HuH-7.5 (cell line): ENCODE data around the gene TK1.
"Not testable (repeated sequence)": the region's sequence is repeated elsewhere in the genome, so short reads cannot be mapped to it uniquely, and the experiment has no call there.

ENCODE experiments used
- DNase-seq: peaks from one replicate; pipeline ENCODE4 v3.0.0; 2011; ENCODE audit warnings: low spot score

TK1 gene

DNA sequence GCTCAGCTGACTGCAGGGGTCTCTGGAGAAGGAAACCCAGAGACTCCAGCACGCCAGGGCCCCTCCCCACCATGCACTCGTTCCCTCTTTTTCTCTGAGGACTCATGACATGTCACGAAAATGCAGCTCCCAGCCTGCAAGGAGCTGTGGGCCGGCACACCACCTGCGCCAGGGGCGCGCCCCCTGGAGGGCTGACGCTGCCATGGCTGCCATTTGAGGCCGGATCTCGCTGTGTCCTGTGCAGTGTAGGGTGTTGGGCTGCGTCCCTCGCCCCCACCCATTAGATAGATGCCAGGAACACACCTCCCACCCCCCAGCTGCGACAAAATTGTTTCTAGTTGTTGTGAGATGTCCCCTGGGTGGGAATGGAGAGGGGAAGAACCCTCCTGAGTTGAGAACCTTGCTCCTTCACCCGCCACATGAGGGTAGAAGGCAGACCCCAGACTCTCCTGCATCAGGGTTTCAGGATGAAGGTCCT is 10.3 kb downstream of the TK1 start:
- DNase-seq, result no peak

DNA sequence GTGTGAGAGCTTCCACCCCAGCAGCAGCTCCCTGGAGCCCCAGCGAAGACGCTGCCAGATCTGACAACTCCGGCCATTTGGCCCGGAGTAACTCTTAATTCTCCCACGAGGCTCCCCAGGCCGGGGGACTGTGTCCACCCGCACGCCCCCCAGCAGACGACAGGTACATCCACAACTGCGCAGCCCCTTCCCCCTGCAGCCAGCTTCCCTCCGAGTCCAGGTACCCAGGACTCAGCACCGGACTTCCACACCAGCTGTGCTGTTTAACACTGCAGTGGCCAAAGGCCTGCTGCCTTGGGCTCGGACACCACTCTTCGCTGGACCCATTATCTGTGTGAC is 11.2 kb downstream of the TK1 start:
- no peak for DNase-seq

DNA sequence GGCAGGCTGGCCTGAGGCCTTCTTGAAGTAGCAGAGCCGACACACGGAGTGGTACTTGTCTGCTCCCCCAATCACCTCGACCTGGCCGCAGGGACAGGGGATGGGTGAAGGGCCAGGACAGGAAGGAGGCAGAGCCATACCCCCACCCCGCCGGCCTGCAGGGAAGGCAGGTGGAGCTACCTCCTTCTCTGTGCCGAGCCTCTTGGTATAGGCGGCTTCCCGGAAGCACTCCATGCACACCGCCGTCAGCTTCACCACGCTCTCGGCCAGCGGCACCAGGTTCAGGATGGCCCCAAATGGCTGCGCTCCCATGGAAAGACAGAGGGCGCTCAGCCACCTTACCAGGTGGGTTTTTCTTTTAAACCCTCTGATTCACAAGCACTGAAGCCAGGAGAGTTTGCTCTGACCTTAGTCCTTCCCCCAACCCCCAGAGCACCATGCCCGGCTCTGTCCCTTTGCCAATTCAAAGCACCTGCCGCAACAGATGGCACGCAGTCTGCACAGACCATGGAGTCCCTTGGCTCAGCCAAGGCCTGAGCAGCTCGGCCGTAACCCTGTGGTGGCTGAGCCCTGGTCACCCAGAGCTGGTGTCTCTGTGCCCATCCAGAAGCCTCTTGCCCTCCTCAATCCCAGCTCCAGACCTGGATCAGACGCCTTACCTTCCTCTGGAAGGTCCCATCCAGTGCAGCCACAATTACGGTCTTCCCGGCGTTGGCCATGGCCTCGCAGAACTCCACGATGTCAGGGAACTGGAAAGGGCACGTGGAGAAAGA is 11.8 kb downstream of the TK1 start:
- DNase-seq, result no peak

DNA sequence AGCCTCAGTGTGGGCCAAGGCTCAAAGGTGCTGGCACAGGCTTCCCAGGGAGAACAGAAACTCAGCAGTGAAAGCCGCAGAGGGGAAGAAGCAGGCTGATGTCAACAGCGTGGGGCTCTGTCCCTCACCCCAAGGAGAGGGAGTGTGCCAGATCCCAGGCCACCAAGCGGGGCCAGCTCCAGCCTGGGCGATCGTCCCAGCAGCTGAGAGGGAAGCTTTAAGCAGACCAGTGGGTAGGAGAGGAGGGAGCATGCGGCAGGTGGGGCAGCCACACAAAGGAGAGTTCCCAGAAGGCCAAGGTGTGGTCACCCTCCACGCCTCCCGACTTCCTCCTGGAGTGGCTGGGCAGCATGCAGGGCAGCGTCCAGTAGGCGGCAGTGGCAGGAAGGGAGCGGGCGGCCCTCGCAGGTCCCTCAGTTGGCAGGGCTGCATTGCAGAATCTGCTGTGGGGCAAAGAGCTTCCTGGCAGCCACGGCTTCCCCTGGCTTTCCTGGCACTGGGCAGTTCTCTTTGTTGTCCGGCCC is 12.4 kb downstream of the TK1 start:
- no peak for DNase-seq

DNA sequence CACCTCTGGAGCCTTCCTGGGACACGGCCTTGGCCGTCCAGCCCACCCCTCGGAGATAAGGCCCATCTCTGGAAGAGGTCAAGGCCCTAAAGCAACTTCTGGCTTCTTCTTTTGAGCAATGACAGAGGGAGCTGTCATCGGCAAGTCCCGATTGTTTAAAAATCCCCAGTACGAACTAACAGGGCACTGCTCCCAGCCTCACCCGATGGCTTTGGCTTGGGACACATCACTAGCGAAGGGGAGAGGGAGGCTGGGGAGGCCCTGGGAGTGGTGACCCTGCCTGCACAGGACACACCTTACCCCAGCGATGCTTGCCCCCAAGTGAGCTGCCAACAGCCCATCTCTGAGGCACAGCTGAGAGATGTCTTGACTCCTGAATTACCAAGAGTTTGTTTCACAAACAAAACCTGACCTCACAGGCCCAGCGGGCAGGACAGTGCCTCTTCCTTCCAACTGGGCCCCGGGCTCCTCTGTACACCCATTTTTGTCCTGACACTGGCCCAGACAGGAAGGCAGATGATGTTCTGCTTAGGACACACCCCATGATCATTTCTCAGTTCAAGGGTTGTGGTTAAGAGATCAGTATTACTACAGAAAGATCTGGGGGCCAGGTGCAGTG is 13.6 kb downstream of the TK1 start:
- no peak for DNase-seq

DNA sequence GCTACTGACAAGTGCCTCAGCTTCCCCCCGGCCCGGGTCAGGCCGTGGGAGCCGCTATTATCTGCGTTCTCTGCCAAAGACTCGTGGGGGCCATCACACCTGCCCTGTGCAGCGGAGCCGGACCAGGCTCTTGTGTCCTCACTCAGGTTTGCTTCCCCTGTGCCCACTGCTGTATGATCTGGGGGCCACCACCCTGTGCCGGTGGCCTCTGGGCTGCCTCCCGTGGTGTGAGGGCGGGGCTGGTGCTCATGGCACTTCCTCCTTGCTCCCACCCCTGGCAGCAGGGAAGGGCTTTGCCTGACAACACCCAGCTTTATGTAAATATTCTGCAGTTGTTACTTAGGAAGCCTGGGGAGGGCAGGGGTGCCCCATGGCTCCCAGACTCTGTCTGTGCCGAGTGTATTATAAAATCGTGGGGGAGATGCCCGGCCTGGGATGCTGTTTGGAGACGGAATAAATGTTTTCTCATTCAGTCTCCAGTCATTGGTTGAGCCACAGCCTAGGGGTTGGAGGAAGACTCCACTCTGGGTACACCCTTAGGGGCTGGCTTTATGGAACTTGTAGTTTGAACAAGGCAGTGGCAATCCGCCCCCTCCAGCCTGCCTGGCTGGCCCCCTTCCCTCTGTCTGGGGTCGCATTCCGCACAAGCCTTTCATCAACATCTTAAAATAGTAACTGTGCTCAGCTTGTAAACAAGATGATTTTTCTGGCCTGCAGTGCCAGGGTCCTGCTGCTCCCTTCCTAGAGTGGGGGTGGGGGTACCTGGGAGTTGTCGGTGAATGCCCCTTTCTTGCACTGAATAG is 14.4 kb downstream of the TK1 start:
- DNase-seq, result no peak

DNA sequence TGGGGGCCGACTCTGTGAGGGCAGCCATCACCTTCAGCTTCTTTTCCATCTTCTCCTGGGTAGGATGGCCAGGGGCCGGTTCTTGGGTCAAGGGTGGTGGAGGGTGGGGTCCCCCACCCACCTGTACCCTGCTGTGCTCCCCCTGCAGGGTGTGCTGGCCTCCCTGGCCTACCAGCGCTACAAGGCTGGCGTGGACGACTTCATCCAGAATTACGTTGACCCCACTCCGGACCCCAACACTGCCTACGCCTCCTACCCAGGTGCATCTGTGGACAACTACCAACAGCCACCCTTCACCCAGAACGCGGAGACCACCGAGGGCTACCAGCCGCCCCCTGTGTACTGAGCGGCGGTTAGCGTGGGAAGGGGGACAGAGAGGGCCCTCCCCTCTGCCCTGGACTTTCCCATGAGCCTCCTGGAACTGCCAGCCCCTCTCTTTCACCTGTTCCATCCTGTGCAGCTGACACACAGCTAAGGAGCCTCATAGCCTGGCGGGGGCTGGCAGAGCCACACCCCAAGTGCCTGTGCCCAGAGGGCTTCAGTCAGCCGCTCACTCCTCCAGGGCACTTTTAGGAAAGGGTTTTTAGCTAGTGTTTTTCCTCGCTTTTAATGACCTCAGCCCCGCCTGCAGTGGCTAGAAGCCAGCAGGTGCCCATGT is 15.1 kb downstream of the TK1 start:
- not testable (repeated sequence) for DNase-seq

DNA sequence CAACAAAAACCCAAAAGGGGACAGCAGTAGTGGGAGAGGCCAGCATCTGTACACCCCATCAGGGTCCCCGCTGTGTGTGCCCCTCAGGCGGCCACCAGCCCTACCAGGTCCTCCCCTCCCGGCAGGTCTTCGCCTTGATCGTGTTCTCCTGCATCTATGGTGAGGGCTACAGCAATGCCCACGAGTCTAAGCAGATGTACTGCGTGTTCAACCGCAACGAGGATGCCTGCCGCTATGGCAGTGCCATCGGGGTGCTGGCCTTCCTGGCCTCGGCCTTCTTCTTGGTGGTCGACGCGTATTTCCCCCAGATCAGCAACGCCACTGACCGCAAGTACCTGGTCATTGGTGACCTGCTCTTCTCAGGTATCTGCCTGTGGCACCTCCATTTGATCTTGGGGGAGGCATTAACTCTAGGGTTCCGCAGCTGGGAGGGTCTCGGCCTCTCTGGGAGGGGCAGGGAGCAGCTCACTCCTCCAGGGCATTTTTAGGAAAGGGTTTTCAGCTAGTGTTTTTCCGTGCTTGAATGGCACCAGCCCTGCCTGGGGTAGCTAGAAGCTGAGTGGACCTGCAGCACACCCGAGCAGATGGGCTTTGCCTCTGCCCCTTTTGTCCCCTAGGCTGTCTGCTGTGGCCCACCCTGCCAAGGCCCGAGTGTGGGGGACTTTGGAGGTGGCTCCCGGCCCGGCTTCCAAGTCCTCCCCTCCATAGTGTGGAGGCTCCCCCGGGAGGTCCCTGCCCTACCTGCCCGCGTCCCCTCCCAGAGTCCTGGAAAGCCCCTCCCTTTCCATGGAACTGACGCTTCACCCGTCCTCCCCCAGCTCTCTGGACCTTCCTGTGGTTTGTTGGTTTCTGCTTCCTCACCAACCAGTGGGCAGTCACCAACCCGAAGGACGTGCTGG is 15.9 kb downstream of the TK1 start:
- DNase-seq, result no peak

DNA sequence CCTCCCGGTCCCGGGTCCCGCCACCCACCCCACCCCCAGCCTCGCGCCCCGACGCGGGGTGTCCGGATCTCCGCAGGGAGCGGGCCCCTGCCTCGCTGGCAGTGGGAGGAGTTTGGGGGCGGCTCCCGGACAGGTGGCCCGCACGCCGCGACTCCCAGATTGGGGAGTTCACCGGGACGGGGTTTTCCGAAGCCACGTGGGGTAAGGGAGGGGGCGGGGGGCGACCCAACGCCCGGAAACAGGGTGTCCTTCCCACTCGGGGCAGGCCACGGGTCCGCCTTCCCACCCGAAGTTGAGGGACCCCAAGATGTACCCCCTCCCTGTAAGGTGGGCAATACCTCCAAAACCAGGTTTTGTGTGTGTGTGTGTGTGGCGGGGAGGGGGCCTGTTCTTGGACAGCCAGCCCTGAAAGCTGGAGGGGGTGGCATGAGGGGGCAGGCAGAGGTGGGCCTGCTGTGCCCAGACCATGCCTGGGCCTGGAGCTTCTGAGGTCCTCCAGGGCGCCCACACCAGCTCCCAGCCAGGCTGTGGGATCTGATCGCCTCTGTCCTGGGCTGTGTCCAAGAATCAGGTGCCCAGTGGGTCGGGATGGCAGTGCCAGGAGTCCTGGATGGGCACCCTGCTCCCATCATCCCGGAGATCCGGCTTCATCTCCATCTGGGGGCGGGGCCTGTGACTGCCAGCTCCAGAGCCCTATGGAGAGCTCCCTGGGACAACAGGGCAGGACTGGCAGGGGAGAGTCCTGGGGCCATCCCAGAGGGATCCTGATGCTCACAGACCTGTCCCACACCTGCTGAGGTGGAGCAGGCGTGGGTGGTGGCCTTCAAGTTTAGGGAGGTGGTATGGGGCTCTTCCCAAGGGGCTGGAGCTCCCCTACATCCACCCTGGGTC is 17.7 kb downstream of the TK1 start:
- DNase-seq, result peak; percentile 77

DNA sequence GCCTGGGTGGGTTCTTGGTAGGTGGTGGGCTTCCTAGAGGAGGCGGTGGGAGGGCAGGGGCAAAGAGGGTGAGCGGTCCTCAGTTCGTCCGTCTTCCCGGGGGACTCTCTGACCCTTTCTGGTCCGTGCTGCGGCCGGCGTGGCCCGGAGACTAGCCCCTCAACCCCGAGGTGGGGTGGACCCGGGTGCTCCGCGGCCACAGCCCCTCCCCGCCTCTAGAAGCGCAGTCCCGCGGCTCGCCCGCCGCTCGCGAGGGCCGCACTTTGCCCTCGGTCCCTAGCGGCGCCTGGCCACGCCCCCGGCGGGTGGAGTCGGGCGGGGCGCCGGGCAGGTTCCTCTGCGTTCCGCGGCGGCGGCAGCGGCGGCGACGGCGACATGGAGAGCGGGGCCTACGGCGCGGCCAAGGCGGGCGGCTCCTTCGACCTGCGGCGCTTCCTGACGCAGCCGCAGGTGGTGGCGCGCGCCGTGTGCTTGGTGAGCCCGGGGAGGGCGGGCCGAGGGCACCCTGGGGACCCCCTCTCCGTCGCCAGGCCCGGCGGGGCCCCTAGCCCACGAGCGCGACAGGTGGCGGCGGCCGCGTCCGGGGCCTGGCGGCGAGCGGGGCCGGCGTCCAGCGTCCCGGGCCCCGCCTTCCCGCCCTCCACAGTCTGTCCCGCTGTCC is 18.5 kb downstream of the TK1 start, which contains the start of gene SYNGR2:
Gene SYNGR2, plus strand, starts transcription at position 340 of the 661 bp plus-strand sequence. Its CDS starts 36 bp downstream, at position 376.
- DNase-seq, result peak; percentile 84

DNA sequence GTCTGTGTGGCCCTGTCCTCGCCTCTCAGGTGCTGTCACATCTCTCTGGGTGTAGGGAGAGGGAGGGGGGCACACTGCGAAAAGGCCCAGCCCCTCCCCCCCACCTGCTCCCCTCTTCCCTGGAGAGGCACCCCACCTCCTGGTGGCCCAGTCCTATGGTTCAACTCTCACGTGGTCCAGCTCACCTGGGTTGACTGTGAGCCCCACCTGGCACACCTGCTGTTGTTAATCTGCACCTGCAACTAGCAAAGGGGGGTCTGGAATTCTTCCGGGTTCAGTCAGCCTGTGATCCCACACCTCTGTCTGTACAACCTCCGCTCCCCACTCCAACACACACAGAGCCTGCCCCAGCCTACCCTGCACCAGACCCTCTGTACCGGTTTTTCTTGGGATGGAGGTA is 20.4 kb downstream of the TK1 start:
- DNase-seq, result no peak

DNA sequence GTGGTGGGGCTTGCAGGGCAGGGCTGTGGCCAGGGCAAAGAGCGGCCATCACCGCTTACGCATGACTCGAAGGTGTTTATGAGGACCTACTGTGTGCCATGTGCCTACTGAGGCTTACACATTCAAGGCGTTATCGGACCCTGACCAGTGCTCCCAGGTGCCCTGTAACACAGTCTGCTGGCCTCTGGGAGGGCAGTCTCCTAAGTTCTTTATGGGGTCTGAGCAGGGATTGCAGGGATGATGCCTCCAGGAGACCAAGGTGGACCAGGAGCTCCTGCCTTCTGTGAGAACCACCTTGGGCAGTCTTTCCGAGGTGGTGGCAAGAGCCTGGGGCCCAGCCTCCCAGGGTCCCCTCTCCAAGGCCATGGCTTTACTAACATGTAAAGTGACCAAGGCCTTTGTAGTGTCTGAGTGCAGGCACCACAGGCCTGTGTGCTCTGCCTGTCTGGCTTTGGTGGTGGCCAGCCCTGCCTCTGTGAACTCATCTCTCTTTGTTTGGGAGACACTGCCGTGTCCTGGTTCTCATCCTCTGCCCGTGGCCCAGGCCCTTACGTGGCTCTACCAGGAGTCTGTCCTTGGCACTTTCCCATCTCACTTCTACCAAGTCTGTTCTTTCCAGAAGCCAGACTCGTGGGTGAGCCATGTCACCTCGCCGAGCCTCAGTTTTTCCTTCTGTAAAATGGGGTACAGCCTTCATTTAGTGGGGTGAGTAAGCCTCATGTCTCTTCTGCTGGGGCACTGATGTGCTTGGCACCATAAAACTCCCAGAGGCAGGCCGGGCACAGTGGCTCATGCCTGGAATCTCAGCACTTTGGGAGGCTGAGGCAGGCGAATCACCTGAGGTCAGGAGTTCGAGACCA is 21.9 kb downstream of the TK1 start:
- no peak for DNase-seq

DNA sequence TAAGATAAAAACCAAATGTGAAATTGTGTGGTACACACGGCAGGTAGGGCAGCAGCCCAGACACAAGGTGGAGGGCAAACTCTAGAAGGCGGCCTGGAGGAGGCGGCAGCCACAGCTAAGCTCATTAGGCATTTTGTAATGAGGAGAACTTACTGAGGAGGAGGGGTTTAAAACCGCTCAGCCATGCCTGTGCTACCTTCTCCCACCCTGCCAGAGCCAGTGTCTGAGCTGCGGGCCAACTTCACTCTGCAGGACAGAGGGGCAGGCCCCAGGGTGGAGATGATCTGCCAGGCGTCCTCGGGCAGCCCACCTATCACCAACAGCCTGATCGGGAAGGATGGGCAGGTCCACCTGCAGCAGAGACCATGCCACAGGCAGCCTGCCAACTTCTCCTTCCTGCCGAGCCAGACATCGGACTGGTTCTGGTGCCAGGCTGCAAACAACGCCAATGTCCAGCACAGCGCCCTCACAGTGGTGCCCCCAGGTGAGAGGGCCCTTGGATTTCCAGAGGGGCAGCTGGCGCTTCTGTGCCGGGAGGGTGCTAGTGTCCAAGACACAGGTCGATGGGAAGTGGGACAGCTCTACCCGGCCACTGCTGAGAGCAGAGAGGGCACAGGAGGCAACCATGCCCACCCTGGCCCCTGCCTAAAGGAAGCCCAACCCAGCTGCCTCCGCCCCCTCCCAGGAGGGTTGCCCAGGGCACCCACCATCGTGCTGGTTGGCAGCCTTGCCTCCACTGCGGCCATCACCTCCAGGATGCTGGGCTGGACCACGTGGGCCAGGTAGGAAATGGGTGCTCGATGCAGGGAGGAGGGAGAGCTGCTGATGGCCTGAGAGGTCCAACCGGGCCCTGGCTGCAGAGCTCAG is 22.7 kb downstream of the TK1 start:
- DNase-seq, result no peak

DNA sequence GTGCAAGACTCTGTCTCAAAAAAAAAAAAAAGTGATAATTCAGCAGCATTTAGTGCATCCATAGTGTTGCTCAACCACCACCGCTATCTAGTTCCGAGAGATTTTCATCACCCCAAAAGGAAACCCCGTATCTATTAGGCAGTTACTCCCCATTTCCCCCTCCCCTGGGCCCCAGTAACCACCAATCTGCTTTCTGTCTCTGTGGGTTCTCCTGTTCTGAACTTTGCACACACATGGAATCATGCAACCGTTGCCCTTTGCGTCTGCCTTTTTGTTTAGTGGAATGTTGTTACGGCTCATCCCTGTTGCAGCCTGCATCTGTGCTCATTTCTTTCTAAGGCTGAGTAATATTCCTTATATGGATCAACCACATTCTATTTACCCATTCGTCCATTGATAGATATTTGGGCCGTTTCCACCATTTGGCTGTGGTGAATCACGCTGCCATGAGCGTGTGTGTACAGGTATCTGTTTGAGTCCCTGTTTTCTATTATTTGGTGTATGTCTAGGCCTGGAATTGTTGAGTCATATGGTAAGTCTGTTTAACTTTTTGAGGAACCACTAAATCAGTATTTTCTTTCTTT is 27.2 kb downstream of the TK1 start:
- no peak for DNase-seq

DNA sequence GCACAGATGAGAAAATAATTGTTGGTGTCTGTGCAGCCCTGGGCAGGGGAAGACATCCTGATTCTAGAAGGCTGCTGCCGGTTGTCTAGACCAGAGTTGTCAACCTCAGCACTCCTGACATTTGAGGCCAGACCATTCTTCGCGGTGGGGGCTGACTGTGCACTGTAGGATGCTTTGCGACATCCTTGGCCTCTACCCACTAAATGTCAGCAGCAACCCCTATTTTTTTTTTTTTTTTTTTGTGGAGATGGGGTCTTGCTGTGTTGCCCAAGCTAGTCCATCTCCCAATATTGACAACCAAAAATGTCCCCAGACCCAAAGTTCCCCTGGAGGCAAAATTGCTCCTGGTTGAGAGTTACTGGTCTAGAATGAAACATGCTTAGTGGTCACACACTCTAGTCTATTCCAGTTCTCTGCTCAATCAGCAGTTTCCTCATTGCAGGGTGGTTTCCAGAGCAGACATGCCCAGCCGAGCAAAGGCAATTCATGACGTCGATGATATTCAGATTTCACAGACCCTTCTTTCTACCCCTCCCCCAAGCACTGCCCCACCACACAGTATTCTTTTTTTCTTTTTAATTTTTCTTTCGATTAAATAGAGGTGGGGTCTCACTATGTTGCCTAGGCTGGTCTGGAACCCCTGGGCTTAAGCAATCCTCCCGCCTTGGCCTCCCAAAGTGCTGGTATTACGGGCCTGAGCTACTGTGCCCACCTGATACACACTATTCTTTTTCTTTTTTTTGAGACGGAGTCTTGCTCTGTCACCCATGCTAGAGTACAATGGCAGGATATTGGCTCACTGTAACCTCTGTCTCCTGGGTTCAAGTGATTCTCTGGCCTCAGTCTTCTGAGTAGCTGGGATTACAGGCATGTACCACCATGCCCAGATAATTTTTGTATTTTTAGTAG is 31.7 kb downstream of the TK1 start:
- no peak for DNase-seq

DNA sequence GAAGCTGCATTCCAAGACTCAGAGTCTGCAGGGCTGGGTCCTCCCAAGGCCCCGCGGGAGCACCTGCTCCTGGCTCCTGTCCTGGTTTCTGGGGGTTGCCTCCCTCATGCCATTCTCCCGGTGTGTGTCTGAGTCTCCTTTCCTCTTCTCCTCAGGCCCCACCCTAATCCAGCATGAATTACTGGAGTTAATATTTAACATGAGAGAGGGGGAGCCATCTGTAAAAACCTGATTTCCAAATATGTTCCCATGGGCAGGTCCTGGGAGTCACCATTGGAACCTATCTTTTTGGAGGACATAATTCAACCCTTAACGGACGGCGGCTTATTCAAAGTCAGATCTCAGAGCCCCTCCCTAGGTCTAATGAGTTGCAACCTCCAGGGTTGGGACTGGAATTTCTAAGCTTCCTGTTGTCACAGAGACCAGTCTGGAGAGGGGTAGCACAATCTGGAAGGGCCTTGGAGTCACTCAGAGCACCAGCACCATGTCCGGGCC is 35.3 kb downstream of the TK1 start:
- DNase-seq, result no peak
